Measurements from ENCODE around the gene ASCC1.
"Not testable (repeated sequence)": the region's sequence is repeated elsewhere in the genome, so short reads cannot be mapped to it uniquely, and the experiment has no call there.

DNA sequence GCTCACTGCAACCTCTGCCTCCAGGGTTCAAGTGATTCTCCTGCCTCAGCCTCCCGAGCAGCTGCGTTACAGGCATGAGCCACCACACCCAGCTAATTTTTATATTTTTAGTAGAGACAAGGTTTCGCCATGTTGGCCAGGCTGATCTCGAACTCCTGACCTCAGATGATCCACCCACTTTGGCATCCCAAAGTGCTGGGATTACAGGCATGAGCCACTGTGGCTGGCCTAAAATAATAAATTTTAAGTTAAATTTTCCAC lies 68.8 kb downstream of the ASCC1 start:
- TF ChIP-seq POLR2AphosphoS5, POLR2A, SPI1 (IDR thresholded peaks at IDR 0.05; ENCODE audit: low read depth, low read length): not testable (repeated sequence)

All from GM12891 (cell line).